ENCODE data around the gene MTMR6. TPM values are rescaled to one million over a fixed set of nuclear protein-coding genes. Genes with fewer than 3 reads are reported as not detected.

Gene MTMR6
- total RNA-seq, 2 donors from 2014 or later: 6.3 to 7.7 TPM

DNA sequence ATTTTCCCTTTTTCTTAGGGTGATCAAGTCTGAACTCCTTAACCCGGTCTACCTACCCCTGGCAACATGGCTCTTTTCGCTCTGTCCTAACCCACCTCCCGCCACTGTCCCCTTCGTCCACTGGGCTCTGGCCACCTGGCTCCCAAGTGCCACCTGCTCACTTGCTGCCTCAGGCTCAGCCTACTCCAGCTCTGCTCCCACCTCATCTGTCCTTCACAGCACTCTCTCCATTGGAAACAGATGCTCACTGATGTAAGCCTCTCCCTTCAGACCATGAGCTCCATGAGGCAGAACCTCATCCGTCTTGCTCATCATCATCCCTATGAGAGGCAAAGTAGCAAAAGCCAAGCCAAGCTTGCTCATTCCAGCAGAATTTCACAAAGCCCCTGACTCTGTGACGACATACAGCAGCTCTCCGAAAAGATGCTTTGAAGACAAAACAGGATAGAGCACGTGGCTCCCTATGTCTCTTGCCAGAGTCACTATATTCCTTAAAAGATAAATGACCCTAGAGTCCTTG lies 79.9 kb downstream of the MTMR6 start:
- Mint-ChIP-seq H3K4me3 (no peak overlapping the region), H3K27ac (no peak overlapping the region), H3K9me3 (no peaks in the 10 kb centered on the region), H3K4me1 (peaks cover 13% of the 10 kb centered on the region), H3K36me3 (ENCODE audit: low read depth) (no peaks in the 10 kb centered on the region), H3K27me3 (ENCODE audit: insufficient read depth) (peaks cover 6% of the 10 kb centered on the region)
- H3K4me3 ChIP-seq (ENCODE audit: low read length): no peak overlapping the region
- H3K27me3 ChIP-seq (ENCODE audit: control insufficient read depth, insufficient read depth, low read length, poor library complexity, severe bottlenecking): no peaks in the 10 kb centered on the region
- no peak for DNase-seq
- WGBS, 2 experiments (ENCODE audit: insufficient coverage in 1 of 2, insufficient read length in 1 of 2): 91 to 100% methylated on average over 7 to 8 of the region's 8 CpGs
- no peak overlapping the region for H3K27ac ChIP-seq (ENCODE audit: low read depth, low read length)
- H3K9ac ChIP-seq (ENCODE audit: extremely low read depth, low read length, poor library complexity, severe bottlenecking): no peak overlapping the region
- H3K9me3 ChIP-seq (ENCODE audit: control insufficient read depth, low read length): no peaks in the 10 kb centered on the region
- H3K4me1 ChIP-seq (ENCODE audit: control insufficient read depth, insufficient read depth, low read length): no peaks in the 10 kb centered on the region
- no peaks in the 10 kb centered on the region for H3K36me3 ChIP-seq (ENCODE audit: control insufficient read depth, insufficient read depth, low read length)
- TF ChIP-seq, protein P1, sequence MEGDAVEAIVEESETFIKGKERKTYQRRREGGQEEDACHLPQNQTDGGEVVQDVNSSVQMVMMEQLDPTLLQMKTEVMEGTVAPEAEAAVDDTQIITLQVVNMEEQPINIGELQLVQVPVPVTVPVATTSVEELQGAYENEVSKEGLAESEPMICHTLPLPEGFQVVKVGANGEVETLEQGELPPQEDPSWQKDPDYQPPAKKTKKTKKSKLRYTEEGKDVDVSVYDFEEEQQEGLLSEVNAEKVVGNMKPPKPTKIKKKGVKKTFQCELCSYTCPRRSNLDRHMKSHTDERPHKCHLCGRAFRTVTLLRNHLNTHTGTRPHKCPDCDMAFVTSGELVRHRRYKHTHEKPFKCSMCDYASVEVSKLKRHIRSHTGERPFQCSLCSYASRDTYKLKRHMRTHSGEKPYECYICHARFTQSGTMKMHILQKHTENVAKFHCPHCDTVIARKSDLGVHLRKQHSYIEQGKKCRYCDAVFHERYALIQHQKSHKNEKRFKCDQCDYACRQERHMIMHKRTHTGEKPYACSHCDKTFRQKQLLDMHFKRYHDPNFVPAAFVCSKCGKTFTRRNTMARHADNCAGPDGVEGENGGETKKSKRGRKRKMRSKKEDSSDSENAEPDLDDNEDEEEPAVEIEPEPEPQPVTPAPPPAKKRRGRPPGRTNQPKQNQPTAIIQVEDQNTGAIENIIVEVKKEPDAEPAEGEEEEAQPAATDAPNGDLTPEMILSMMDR (conservative IDR thresholded peaks at IDR 0.05): no peak

DNA sequence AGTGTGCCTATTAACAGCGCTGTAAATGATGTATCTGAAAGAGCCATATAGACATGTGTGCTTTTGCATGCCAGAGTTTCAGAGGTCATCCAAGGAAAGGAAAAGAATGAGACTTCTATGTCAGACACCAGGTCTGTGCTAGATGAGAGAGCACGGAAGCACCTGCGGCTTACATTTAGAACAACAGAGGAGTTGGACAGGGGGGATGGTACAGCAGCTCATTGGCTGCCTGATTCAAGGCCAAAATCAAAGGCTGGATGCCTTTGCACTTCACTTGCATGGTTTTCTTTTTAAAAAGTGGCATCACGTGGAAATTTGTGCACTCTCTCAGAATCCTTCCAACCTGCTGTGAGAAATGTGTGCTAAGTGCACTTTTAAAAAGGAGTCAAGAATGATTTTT lies 82.4 kb downstream of the MTMR6 start:
- Mint-ChIP-seq H3K9me3 (no peaks in the 10 kb centered on the region), H3K4me1 (peaks cover 13% of the 10 kb centered on the region), H3K27me3 (ENCODE audit: insufficient read depth) (peaks cover 6% of the 10 kb centered on the region), H3K4me3 (no peak overlapping the region), H3K27ac (no peak overlapping the region), H3K36me3 (ENCODE audit: low read depth) (no peaks in the 10 kb centered on the region)
- DNase-seq: no peak
- H3K9me3 ChIP-seq (ENCODE audit: control insufficient read depth, low read length): no peaks in the 10 kb centered on the region
- H3K9ac ChIP-seq (ENCODE audit: extremely low read depth, low read length, poor library complexity, severe bottlenecking): no peak overlapping the region
- H3K4me3 ChIP-seq (ENCODE audit: low read length): no peak overlapping the region
- no peak overlapping the region for H3K27ac ChIP-seq (ENCODE audit: low read depth, low read length)
- no peaks in the 10 kb centered on the region for H3K36me3 ChIP-seq (ENCODE audit: control insufficient read depth, insufficient read depth, low read length)
- no peaks in the 10 kb centered on the region for H3K27me3 ChIP-seq (ENCODE audit: control insufficient read depth, insufficient read depth, low read length, poor library complexity, severe bottlenecking)
- H3K4me1 ChIP-seq (ENCODE audit: control insufficient read depth, insufficient read depth, low read length): no peaks in the 10 kb centered on the region
- 89 to 95% methylated on average over 4 of the region's 4 CpGs for WGBS, 2 experiments (ENCODE audit: insufficient coverage in 1 of 2, insufficient read length in 1 of 2)
- TF ChIP-seq, protein P1 (conservative IDR thresholded peaks at IDR 0.05): no peak

DNA sequence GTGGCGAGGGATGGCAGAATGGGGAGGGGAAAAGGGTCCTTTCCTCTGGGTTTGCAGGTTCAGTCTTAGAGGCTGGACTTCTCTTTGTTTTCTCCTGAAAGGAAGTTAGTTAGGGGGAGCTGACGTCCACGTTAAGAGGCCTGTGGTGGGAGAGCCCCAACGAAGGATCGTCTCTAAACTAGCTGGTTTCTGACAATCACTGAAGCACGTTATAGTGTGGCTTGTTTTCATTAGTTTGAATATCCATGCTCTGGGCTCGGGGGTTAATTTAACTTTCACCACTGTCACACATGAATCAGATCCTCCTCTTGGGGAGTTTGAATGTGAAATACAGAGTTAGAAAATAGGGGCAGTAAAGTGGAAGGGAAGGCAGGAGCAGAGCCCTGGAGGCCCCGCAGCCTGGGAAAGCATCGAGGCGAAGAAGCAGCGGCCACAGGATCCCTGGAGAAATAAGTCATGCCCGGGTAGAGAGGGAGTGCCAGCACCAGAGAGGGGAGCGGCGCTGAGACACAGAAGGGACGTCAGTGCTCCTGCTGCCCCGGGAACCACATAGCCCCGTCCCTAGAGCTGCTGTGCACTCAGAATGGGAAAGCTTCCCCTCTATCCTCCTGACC lies 84.1 kb downstream of the MTMR6 start:
- peak; percentile 56 for DNase-seq
- H3K9me3 Mint-ChIP-seq: no peaks in the 10 kb centered on the region
- peaks cover 7% of the 10 kb centered on the region for H3K27me3 Mint-ChIP-seq (ENCODE audit: insufficient read depth)
- no peaks in the 10 kb centered on the region for H3K9me3 ChIP-seq (ENCODE audit: control insufficient read depth, low read length)
- 70 to 72% methylated on average over 8 to 16 of the region's 17 CpGs for WGBS, 2 experiments (ENCODE audit: insufficient coverage in 1 of 2, insufficient read length in 1 of 2)
- no peak overlapping the region for H3K27ac ChIP-seq (ENCODE audit: low read depth, low read length)
- H3K4me1 Mint-ChIP-seq: peaks cover 13% of the 10 kb centered on the region
- no peak overlapping the region for H3K4me3 ChIP-seq (ENCODE audit: low read length)
- H3K4me3 Mint-ChIP-seq: no peak overlapping the region
- no peaks in the 10 kb centered on the region for H3K4me1 ChIP-seq (ENCODE audit: control insufficient read depth, insufficient read depth, low read length)
- H3K36me3 Mint-ChIP-seq (ENCODE audit: low read depth): no peaks in the 10 kb centered on the region
- no peak overlapping the region for H3K27ac Mint-ChIP-seq
- TF ChIP-seq, protein P1 (conservative IDR thresholded peaks at IDR 0.05): no peak
- no peaks in the 10 kb centered on the region for H3K36me3 ChIP-seq (ENCODE audit: control insufficient read depth, insufficient read depth, low read length)
- no peaks in the 10 kb centered on the region for H3K27me3 ChIP-seq (ENCODE audit: control insufficient read depth, insufficient read depth, low read length, poor library complexity, severe bottlenecking)
- H3K9ac ChIP-seq (ENCODE audit: extremely low read depth, low read length, poor library complexity, severe bottlenecking): no peak overlapping the region
